CD14-positive monocyte (primary cell): ENCODE measurements around the gene SBK1. TPM values are rescaled to one million over a fixed set of nuclear protein-coding genes. Genes with fewer than 3 reads are reported as not detected.

ENCODE experiments used
- DNase-seq, 3 donors: peaks; one replicate each; pipeline ENCODE4 v3.0.0-alpha.2; 2011 to 2022
- H2AFZ ChIP-seq: 2 replicates; pipeline ENCODE4 v1.6.0; 2012; ENCODE audit warnings: mild to moderate bottlenecking, low read depth, low read length, inconsistent platforms; ENCODE audit not compliant: insufficient read depth, poor library complexity, severe bottlenecking
- H3K27ac ChIP-seq, 2 donors: 1 replicate in 1 of 2; 2 replicates in 1 of 2; pipeline ENCODE4 v1.5.1; 2012 to 2013; ENCODE audit warnings: low read length in 2 of 2, control low read depth in 1 of 2, inconsistent platforms in 1 of 2, low read depth in 1 of 2, mild to moderate bottlenecking in 1 of 2
- H3K27me3 ChIP-seq, 2 donors: one replicate each; pipeline versions ENCODE4 v1.6.0 to v1.6.1; 2011 to 2013; ENCODE audit warnings: low read length in 2 of 2; ENCODE audit not compliant: control insufficient read depth in 2 of 2, insufficient read depth in 2 of 2
- H3K36me3 ChIP-seq, 2 donors: replicated peaks in 1 of 2; 1 replicate in 1 of 2; 2 replicates in 1 of 2; pipeline versions ENCODE4 v1.5.1 to v1.6.1; 2012 to 2013; ENCODE audit warnings: low read length in 2 of 2, control low read depth in 1 of 2, inconsistent platforms in 1 of 2, mild to moderate bottlenecking in 1 of 2; ENCODE audit not compliant: insufficient read depth in 2 of 2, control insufficient read depth in 1 of 2
- H3K4me1 ChIP-seq, 2 donors: 1 replicate in 1 of 2; 2 replicates in 1 of 2; pipeline versions ENCODE4 v1.5.1 to v1.6.1; 2012 to 2013; ENCODE audit warnings: low read length in 2 of 2, control low read depth in 1 of 2, inconsistent platforms in 1 of 2, mild to moderate bottlenecking in 1 of 2, moderate library complexity in 1 of 2; ENCODE audit not compliant: insufficient read depth in 2 of 2, control insufficient read depth in 1 of 2
- H3K4me2 ChIP-seq: replicated peaks from 2 replicates; pipeline ENCODE3; 2012; ENCODE audit warnings: low read length, moderate library complexity, mild to moderate bottlenecking; ENCODE audit not compliant: poor library complexity, severe bottlenecking; ENCODE audit errors: extremely low read depth
- H3K4me3 ChIP-seq, 3 experiments: fragments of 200-600 bp in 1 of 3; sonication (generic) in 1 of 3; replicated peaks in 1 of 3; 1 replicate in 2 of 3; 2 replicates in 1 of 3; pipeline ENCODE4 v1.5.1; 2011 to 2013; ENCODE audit warnings: low read length in 3 of 3, mild to moderate bottlenecking in 3 of 3, control low read depth in 2 of 3, low read depth in 2 of 3, inconsistent platforms in 1 of 3, moderate library complexity in 1 of 3
- H3K79me2 ChIP-seq: 2 replicates; pipeline ENCODE4 v1.6.0; 2012; ENCODE audit warnings: mild to moderate bottlenecking, control low read depth, inconsistent platforms, low read length, moderate library complexity; ENCODE audit not compliant: insufficient read depth
- H3K9ac ChIP-seq: 2 replicates; pipeline ENCODE4 v1.6.0; 2017; ENCODE audit warnings: low read length, mild to moderate bottlenecking; ENCODE audit not compliant: insufficient read depth, poor library complexity, severe bottlenecking
- H3K9me3 ChIP-seq, 2 donors: replicated peaks in 1 of 2; 1 replicate in 1 of 2; 2 replicates in 1 of 2; pipeline versions ENCODE4 v1.5.1 to v1.6.1; 2012 to 2013; ENCODE audit warnings: low read length in 2 of 2, control low read depth in 1 of 2; ENCODE audit not compliant: control insufficient read depth in 1 of 2, insufficient read depth in 1 of 2
- H4K20me1 ChIP-seq: 2 replicates; pipeline ENCODE4 v1.6.0; 2012; ENCODE audit warnings: mild to moderate bottlenecking, low read length, control low read depth, moderate library complexity; ENCODE audit not compliant: insufficient read depth
- H3K27ac Mint-ChIP-seq, 7 donors: one replicate each; pipeline ENCODE4 v1.8.0; 2020; ENCODE audit warnings: mild to moderate bottlenecking in 7 of 7, mixed read lengths in 7 of 7, moderate library complexity in 6 of 7, inconsistent platforms in 2 of 7
- H3K27me3 Mint-ChIP-seq, 3 donors: one replicate each; pipeline ENCODE4 v1.8.0; 2021 to 2022; ENCODE audit warnings: low read depth in 3 of 3, mild to moderate bottlenecking in 3 of 3, mixed read lengths in 3 of 3, moderate library complexity in 3 of 3, inconsistent platforms in 1 of 3
- H3K36me3 Mint-ChIP-seq, 2 donors: one replicate each; pipeline ENCODE4 v1.8.0; 2020; ENCODE audit warnings: mixed read lengths in 2 of 2, inconsistent platforms in 1 of 2, mild to moderate bottlenecking in 1 of 2
- H3K4me1 Mint-ChIP-seq: one replicate; pipeline ENCODE4 v1.8.0; 2020; ENCODE audit warnings: mild to moderate bottlenecking, mixed read lengths
- H3K4me3 Mint-ChIP-seq, 2 donors: one replicate each; pipeline ENCODE4 v1.8.0; 2020; ENCODE audit warnings: mild to moderate bottlenecking in 2 of 2, mixed read lengths in 2 of 2, moderate library complexity in 1 of 2
- H3K9me3 Mint-ChIP-seq, 7 donors: one replicate each; pipeline ENCODE4 v1.8.0; 2020 to 2022; ENCODE audit warnings: mixed read lengths in 7 of 7, mild to moderate bottlenecking in 6 of 7, moderate library complexity in 6 of 7, inconsistent platforms in 2 of 7
- CTCF ChIP-seq: fragments of 200-600 bp; IDR thresholded peaks from one replicate; pipeline ENCODE4 v1.8.0; 2022; ENCODE audit warnings: antibody characterized with exemption, mild to moderate bottlenecking
- WGBS: methylation state at CpG from one replicate; pipeline ENCODE4 v1.1.5; 2013; ENCODE audit warnings: missing lambda C conversion rate; ENCODE audit not compliant: insufficient coverage; 5-methylcytosine and 5-hydroxymethylcytosine counted together
- intact Hi-C, 2 donors: fragments of 100-400 bp; cut with micrococcal nuclease; formaldehyde crosslinking; loops; one replicate each; pipeline versions ENCODE4 v1.15.0 to v1.15.1; 2023
- polyA plus RNA-seq, 3 donors: library from polyadenylated mRNA; depleted of rRNA in 1 of 3; unstranded in 2 of 3; stranded (reverse) in 1 of 3; fragments of 300-500 nt in 2 of 3; fragments of >200 nt in 1 of 3; fragmentation: Illumina TruSeq in 2 of 3; gene quantifications; 1 replicate in 2 of 3; 2 replicates in 1 of 3; pipeline ENCODE4 v1.2.3, GENCODE V29; 2012 to 2021

SBK1 gene
- polyA plus RNA-seq, 3 donors: 0.04 TPM; not detected in 2

- peak overlapping the region in 2 of 3 experiments; percentile 5 to 72 for H3K4me3 ChIP-seq
- Mint-ChIP-seq H3K4me3 (peak overlapping the region; percentile 71 to 76), H3K36me3 (no peaks in the 10 kb centered on the region), H3K27ac (peak overlapping the region in 1 of 7 donors; percentile 15), H3K9me3 (peaks cover 0 to 2% (median 0%) of the 10 kb centered on the region in 7 donors), H3K4me1 (peaks cover 8% of the 10 kb centered on the region), H3K27me3 (peaks cover 20 to 34% (median 21%) of the 10 kb centered on the region in 3 donors)
- no peaks in the 10 kb centered on the region for H3K9me3 ChIP-seq
- intact Hi-C loops: loop anchor here in 1 of 2 donors (2.0 kb wide), 1 partner anchor 39 kb away; no protein-coding TSS in a partner anchor
- no peaks in the 10 kb centered on the region for H3K36me3 ChIP-seq
- H2AFZ ChIP-seq: peak overlapping the region; percentile 89
- H3K4me1 ChIP-seq: peaks cover 5 to 7% of the 10 kb centered on the region in 2 donors
- peak; percentile 70 to 74 (median 73) for DNase-seq
- peak; percentile 98 for TF ChIP-seq CTCF
- no peaks in the 10 kb centered on the region for H3K79me2 ChIP-seq
- no peak overlapping the region for H3K27ac ChIP-seq
- H4K20me1 ChIP-seq: no peaks in the 10 kb centered on the region
- peak overlapping the region; percentile 86 for H3K4me2 ChIP-seq
- peaks cover 0 to 10% of the 10 kb centered on the region in 2 donors for H3K27me3 ChIP-seq
- WGBS: 0% methylated on average over 26 of the region's 44 CpGs
- H3K9ac ChIP-seq: peak overlapping the region; percentile 51
Observed at GRCh38 chr16:28277537-28278388, 14.6 kb upstream of the SBK1 start.

GRCh38 chr16:28279006-28279405, 13.3 kb upstream of the SBK1 start:
- Histone ChIP-seq H3K4me2 (no peak overlapping the region), H3K9me3 (no peaks in the 10 kb centered on the region), H3K27ac (no peak overlapping the region), H3K9ac (no peak overlapping the region), H3K27me3 (peaks cover 0 to 10% of the 10 kb centered on the region in 2 donors), H3K4me1 (peaks cover 5 to 7% of the 10 kb centered on the region in 2 donors), H4K20me1 (no peaks in the 10 kb centered on the region), H3K79me2 (no peaks in the 10 kb centered on the region), H3K36me3 (no peaks in the 10 kb centered on the region), H3K4me3 (no peak overlapping the region), H2AFZ (no peak overlapping the region)
- peaks cover 8% of the 10 kb centered on the region for H3K4me1 Mint-ChIP-seq
- H3K27me3 Mint-ChIP-seq: peaks cover 21 to 31% (median 21%) of the 10 kb centered on the region in 3 donors
- no peak overlapping the region for H3K27ac Mint-ChIP-seq
- H3K36me3 Mint-ChIP-seq: no peaks in the 10 kb centered on the region
- no peak for DNase-seq
- peaks cover 0 to 2% (median 0%) of the 10 kb centered on the region in 7 donors for H3K9me3 Mint-ChIP-seq
- WGBS: 93% methylated on average over 2 of the region's 6 CpGs
- intact Hi-C loops: no loop called here
- no peak overlapping the region for H3K4me3 Mint-ChIP-seq
- no peak for TF ChIP-seq CTCF
